ENCODE data around the gene CNFN.

GRCh38 chr19:42426643-42427042 is 36.5 kb upstream of the CNFN start:
- TF ChIP-seq CTCF (conservative IDR thresholded peaks at IDR 0.05; ENCODE audit: low read depth in 2 of 2) (no peak), POLR2AphosphoS5 (IDR thresholded peaks at IDR 0.05; ENCODE audit: low read depth) (no peak), EZH2phosphoT487 (IDR thresholded peaks at IDR 0.05; ENCODE audit: unreplicated experiment) (no peak), JUNB (IDR thresholded peaks at IDR 0.05; ENCODE audit: unreplicated experiment) (no peak), CREB1 (CRISPR knock-in tag; IDR thresholded peaks at IDR 0.05; ENCODE audit: low read depth) (no peak), EZH2 (IDR thresholded peaks at IDR 0.05; ENCODE audit: low read depth, unreplicated experiment) (no peak), REST (IDR thresholded peaks at IDR 0.05; ENCODE audit: unreplicated experiment) (no peak), ETS1 (IDR thresholded peaks at IDR 0.05) (no peak), STAT1 (IDR thresholded peaks at IDR 0.05; ENCODE audit: unreplicated experiment) (no peak), ZNF462 (CRISPR knock-in tag; IDR thresholded peaks at IDR 0.05) (no peak), NANOG (IDR thresholded peaks at IDR 0.05; ENCODE audit: borderline replicate concordance) (no peak)
